Measurements from ENCODE around the gene PIK3CB.

DNA sequence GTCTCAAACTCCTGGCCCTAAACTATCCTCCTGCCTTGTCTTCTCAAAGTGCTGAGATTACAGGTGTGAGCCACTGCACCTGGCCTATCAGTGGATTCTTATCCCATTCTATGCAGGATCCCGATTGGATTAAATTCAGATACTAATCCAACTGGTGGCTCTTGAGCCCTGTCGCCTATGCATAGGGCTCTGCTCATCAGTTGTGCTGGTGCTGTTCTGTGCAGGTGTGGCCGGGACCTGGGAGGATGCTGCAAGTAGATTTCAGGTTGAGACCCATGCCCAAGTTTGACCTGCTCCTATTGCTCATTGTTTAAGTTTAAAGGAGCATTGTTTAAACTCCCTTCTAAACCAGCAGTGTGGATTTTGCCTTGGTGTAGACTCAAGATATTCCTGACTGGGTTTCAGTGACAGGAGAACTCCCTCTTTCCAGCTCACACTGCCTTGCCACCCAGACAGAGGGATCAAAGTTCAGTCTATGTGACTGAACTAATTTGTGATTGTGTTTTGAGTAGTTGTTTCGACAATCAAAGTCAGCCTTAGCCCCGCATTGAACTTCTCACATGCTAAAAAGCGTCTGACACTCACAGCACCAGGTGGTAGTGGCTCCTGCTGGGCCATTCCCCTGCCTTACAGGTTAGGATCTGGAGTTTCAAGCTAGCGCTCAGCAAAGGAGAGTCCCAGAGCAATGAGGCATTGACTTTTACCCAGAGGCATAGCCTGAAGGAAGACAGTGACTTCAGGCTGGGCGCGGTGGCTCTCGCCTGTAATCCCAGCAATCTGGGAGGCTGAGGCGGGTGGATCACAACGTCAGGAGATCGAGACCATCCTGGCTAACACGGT, 45.0 kb upstream of the PIK3CB start:
- TF ChIP-seq, protein P1, sequence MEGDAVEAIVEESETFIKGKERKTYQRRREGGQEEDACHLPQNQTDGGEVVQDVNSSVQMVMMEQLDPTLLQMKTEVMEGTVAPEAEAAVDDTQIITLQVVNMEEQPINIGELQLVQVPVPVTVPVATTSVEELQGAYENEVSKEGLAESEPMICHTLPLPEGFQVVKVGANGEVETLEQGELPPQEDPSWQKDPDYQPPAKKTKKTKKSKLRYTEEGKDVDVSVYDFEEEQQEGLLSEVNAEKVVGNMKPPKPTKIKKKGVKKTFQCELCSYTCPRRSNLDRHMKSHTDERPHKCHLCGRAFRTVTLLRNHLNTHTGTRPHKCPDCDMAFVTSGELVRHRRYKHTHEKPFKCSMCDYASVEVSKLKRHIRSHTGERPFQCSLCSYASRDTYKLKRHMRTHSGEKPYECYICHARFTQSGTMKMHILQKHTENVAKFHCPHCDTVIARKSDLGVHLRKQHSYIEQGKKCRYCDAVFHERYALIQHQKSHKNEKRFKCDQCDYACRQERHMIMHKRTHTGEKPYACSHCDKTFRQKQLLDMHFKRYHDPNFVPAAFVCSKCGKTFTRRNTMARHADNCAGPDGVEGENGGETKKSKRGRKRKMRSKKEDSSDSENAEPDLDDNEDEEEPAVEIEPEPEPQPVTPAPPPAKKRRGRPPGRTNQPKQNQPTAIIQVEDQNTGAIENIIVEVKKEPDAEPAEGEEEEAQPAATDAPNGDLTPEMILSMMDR (IDR thresholded peaks at IDR 0.05), result no peak
- no peak for TF ChIP-seq POLR2A (IDR thresholded peaks at IDR 0.05)
